Smooth muscle cell (in vitro differentiated cells): Measurements from ENCODE around the gene LNX1. TPM values are rescaled to one million over a fixed set of nuclear protein-coding genes. Genes with fewer than 3 reads are reported as not detected.
"Not testable (repeated sequence)": the region's sequence is repeated elsewhere in the genome, so short reads cannot be mapped to it uniquely, and the experiment has no call there.

ENCODE experiments used
- DNase-seq: peaks from one replicate; lab custom pipeline; 2025; ENCODE audit not compliant: unreplicated experiment; lab: John Stamatoyannopoulos, UW
- H2AFZ ChIP-seq: fragments of 200-600 bp; sonication (generic); 2 replicates; pipeline ENCODE4 v1.6.0; 2016; ENCODE audit warnings: antibody characterized with exemption, low read depth, mild to moderate bottlenecking
- H3F3A ChIP-seq: fragments of 200-600 bp; sonication (generic); 2 replicates; pipeline ENCODE4 v1.6.0; 2017; ENCODE audit warnings: antibody characterized with exemption, low read depth
- H3K27ac ChIP-seq: fragments of 200-600 bp; sonication (generic); 2 replicates; pipeline ENCODE4 v1.5.1; 2016; ENCODE audit warnings: low read depth, mild to moderate bottlenecking
- H3K27me3 ChIP-seq: fragments of 200-600 bp; sonication (generic); 2 replicates; pipeline ENCODE4 v1.6.1; 2016; ENCODE audit warnings: low read depth, mild to moderate bottlenecking
- H3K36me3 ChIP-seq: fragments of 200-600 bp; sonication (generic); 2 replicates; pipeline ENCODE4 v1.5.1; 2016; ENCODE audit warnings: low read depth
- H3K4me1 ChIP-seq: fragments of 200-600 bp; sonication (generic); 2 replicates; pipeline ENCODE4 v1.5.1; 2016; ENCODE audit warnings: low read depth
- H3K4me2 ChIP-seq: fragments of 200-600 bp; sonication (generic); 2 replicates; pipeline ENCODE4 v1.6.0; 2016; ENCODE audit warnings: mild to moderate bottlenecking
- H3K4me3 ChIP-seq: fragments of 200-600 bp; sonication (generic); 2 replicates; pipeline ENCODE4 v1.5.1; 2016; ENCODE audit warnings: mild to moderate bottlenecking
- H3K79me2 ChIP-seq: fragments of 200-600 bp; sonication (generic); 2 replicates; pipeline ENCODE4 v1.6.0; 2016; ENCODE audit warnings: low read depth, mild to moderate bottlenecking
- H3K9ac ChIP-seq: fragments of 200-600 bp; sonication (generic); 2 replicates; pipeline ENCODE4 v1.6.0; 2016; ENCODE audit warnings: low read depth
- H3K9me3 ChIP-seq: fragments of 200-600 bp; sonication (generic); replicated peaks from 2 replicates; pipeline ENCODE4 v1.5.1; 2016; ENCODE audit warnings: low read depth
- H4K20me1 ChIP-seq: fragments of 200-600 bp; sonication (generic); 2 replicates; pipeline ENCODE4 v1.6.0; 2016; ENCODE audit warnings: low read depth
- CTCF ChIP-seq: fragments of 200-600 bp; sonication (generic); IDR thresholded peaks from 2 replicates; pipeline ENCODE4 v1.5.1; 2017; ENCODE audit warnings: borderline replicate concordance, mild to moderate bottlenecking, antibody characterized with exemption; ENCODE audit not compliant: insufficient read depth, poor library complexity, severe bottlenecking
- WGBS: methylation state at CpG from one replicate; pipeline ENCODE4 v1.1.7; 2016; ENCODE audit warnings: low lambda C conversion rate; 5-methylcytosine and 5-hydroxymethylcytosine counted together
- polyA plus RNA-seq: library from polyadenylated mRNA; unstranded; fragments of >200 nt; fragmentation: Nextera tagmentation; extraction: Ambion mirVana; gene quantifications from 2 replicates; pipeline ENCODE4 v1.2.1, GENCODE V29; 2016
- total RNA-seq: library from RNA; depleted of rRNA; stranded (reverse); fragments of >200 nt; gene quantifications from 2 replicates; pipeline ENCODE4 v1.2.3, GENCODE V29; 2014

Gene LNX1
- total and polyA plus RNA-seq, 2 experiments from 2014 or later: 2.3 to 4.3 TPM

GRCh38 chr4:53421791-53422190 is 169.5 kb downstream of the LNX1 start:
- Histone ChIP-seq H3K36me3 (peaks cover under 1% of the 10 kb centered on the region), H3K4me2 (no peak overlapping the region), H3K27ac (no peak overlapping the region), H3K9ac (no peak overlapping the region), H3K4me3 (no peak overlapping the region), H3F3A (no peaks in the 10 kb centered on the region), H3K79me2 (peaks cover 10% of the 10 kb centered on the region), H3K27me3 (no peaks in the 10 kb centered on the region), H3K9me3 (no peaks in the 10 kb centered on the region), H4K20me1 (peaks cover 13% of the 10 kb centered on the region), H3K4me1 (no peaks in the 10 kb centered on the region), H2AFZ (no peak overlapping the region)
- TF ChIP-seq CTCF: no peak
- WGBS: 99% methylated on average over 2 of the region's 2 CpGs
- no peak for DNase-seq

- 92% methylated on average over 3 of the region's 3 CpGs for WGBS
- H4K20me1 ChIP-seq: peaks cover 7% of the 10 kb centered on the region
- no peak overlapping the region for H3K4me3 ChIP-seq
- no peaks in the 10 kb centered on the region for H3K4me1 ChIP-seq
- H3K27me3 ChIP-seq: no peaks in the 10 kb centered on the region
- no peaks in the 10 kb centered on the region for H3K36me3 ChIP-seq
- no peak overlapping the region for H3K4me2 ChIP-seq
- H3K9ac ChIP-seq: no peak overlapping the region
- no peak overlapping the region for H2AFZ ChIP-seq
- no peak overlapping the region for H3K27ac ChIP-seq
- H3K79me2 ChIP-seq: peaks cover 16% of the 10 kb centered on the region
- H3F3A ChIP-seq: no peaks in the 10 kb centered on the region
- no peak for TF ChIP-seq CTCF
- no peaks in the 10 kb centered on the region for H3K9me3 ChIP-seq
- DNase-seq: no peak
Observed at GRCh38 chr4:53419208-53419607, 172.1 kb downstream of the LNX1 start.

GRCh38 chr4:53409479-53409878 is 181.8 kb downstream of the LNX1 start:
- 96% methylated on average over 11 of the region's 11 CpGs for WGBS
- H3F3A ChIP-seq, H3K36me3 ChIP-seq, H3K4me3 ChIP-seq, H3K27me3 ChIP-seq, H2AFZ ChIP-seq, H3K27ac ChIP-seq, H3K4me1 ChIP-seq, H3K9me3 ChIP-seq, H3K4me2 ChIP-seq, DNase-seq, H3K9ac ChIP-seq: not testable (repeated sequence)
- Histone ChIP-seq H3K79me2 (peaks cover 30% of the 10 kb centered on the region), H4K20me1 (peaks cover 33% of the 10 kb centered on the region)

Other genes starting within 250 kb of the LNX1 start
- 7.8 and 13.0 TPM in 2 replicates for gene SCFD2, start 225.4 kb downstream of the LNX1 start, total RNA-seq
- gene SCFD2, start 225.4 kb downstream of the LNX1 start, polyA plus RNA-seq: 11.4 and 14.9 TPM in 2 replicates
- 56.5 and 65.7 TPM in 2 replicates for gene FIP1L1, start 213.8 kb downstream of the LNX1 start, total RNA-seq
- 55.1 and 56.6 TPM in 2 replicates for gene FIP1L1, start 213.8 kb downstream of the LNX1 start, polyA plus RNA-seq